Panc1 (cell line): ENCODE results near the gene PCCA. TPM values are rescaled to one million over a fixed set of nuclear protein-coding genes. Genes with fewer than 3 reads are reported as not detected.

Source experiments
- ATAC-seq: fragments of 200-7000 bp; cut with Tn5 transposase; 2 replicates; pipeline ENCODE4 v1.9.1; 2020; ENCODE audit warnings: mild to moderate bottlenecking, moderate library complexity
- BruUV-seq: library from RNA; stranded (reverse); fragments of 400-500 nt; replicated peaks from 2 replicates; lab custom pipeline; 2021; lab: Mats Ljungman, UMichigan
- CTCF ChIA-PET: fragments of 300-600 bp; sonication (Branson Sonifier 250); formaldehyde crosslinking; loops from one replicate; lab custom pipeline; 2022; ENCODE audit warnings: antibody characterized with exemption; lab: Charles Lee
- POLR2A ChIA-PET: fragments of 300-600 bp; sonication (Branson Sonifier 250); formaldehyde crosslinking; loops from one replicate; lab custom pipeline; 2022; ENCODE audit warnings: antibody characterized with exemption; lab: Charles Lee
- DNase-seq: peaks from one replicate; pipeline ENCODE4 v3.0.0-alpha.2; 2010; ENCODE audit warnings: low read depth, low spot score
- H3K27ac ChIP-seq: 2 replicates; pipeline ENCODE4 v1.5.1; 2011; ENCODE audit warnings: mild to moderate bottlenecking, low read length, inconsistent platforms
- H3K27me3 ChIP-seq: fragments of 200-500 bp; sonication (Bioruptor generic); 2 replicates; pipeline ENCODE4 v1.6.0; 2014; ENCODE audit warnings: low read length, inconsistent platforms; ENCODE audit not compliant: control insufficient read depth, insufficient read depth
- H3K36me3 ChIP-seq: fragments of 200-500 bp; sonication (Bioruptor generic); 2 replicates; pipeline ENCODE4 v1.5.1; 2014; ENCODE audit warnings: inconsistent platforms, mild to moderate bottlenecking, low read length, moderate library complexity; ENCODE audit not compliant: control insufficient read depth, insufficient read depth
- H3K4me1 ChIP-seq: 2 replicates; pipeline ENCODE4 v1.5.1; 2011; ENCODE audit warnings: inconsistent platforms, mild to moderate bottlenecking, low read length, moderate library complexity; ENCODE audit not compliant: control insufficient read depth, insufficient read depth
- H3K4me3 ChIP-seq, 2 experiments: 2 replicates each; pipeline ENCODE4 v1.5.1; 2011 to 2012; ENCODE audit warnings: low read depth in 2 of 2, low read length in 2 of 2, mild to moderate bottlenecking in 2 of 2, inconsistent platforms in 1 of 2, moderate library complexity in 1 of 2
- H3K9me3 ChIP-seq: fragments of 200-500 bp; sonication (Bioruptor generic); 2 replicates; pipeline ENCODE4 v1.5.1; 2014; ENCODE audit warnings: low read depth, mild to moderate bottlenecking, inconsistent platforms, low read length, moderate library complexity; ENCODE audit not compliant: control insufficient read depth, insufficient read depth
- CTCF ChIP-seq: fragments of 450-650 bp; IDR thresholded peaks from 2 replicates; pipeline ENCODE4 v1.5.1; 2017; ENCODE audit warnings: mild to moderate bottlenecking
- POLR2AphosphoS5 ChIP-seq: IDR thresholded peaks from 2 replicates; pipeline ENCODE4 v1.6.1; 2012; ENCODE audit warnings: mild to moderate bottlenecking, low read depth, low read length, moderate library complexity
- REST ChIP-seq, 2 experiments: IDR thresholded peaks; 2 replicates each; pipeline ENCODE4 v1.6.1; 2011 to 2012; ENCODE audit warnings: low read depth in 2 of 2, control low read depth in 1 of 2, low read length in 1 of 2, mild to moderate bottlenecking in 1 of 2, moderate library complexity in 1 of 2; ENCODE audit not compliant: insufficient read depth in 1 of 2
- SIN3A ChIP-seq: IDR thresholded peaks from 2 replicates; pipeline ENCODE4 v1.6.1; 2012; ENCODE audit warnings: low read depth, mild to moderate bottlenecking, low read length, moderate library complexity, borderline replicate concordance; ENCODE audit not compliant: insufficient read depth
- TCF7L2 ChIP-seq: IDR thresholded peaks from 2 replicates; pipeline ENCODE4 v1.6.1; 2011; ENCODE audit warnings: mild to moderate bottlenecking, low read depth, low read length, inconsistent platforms
- in situ Hi-C: cut with HindIII; loops from 2 replicates; pipeline ENCODE4 v1.10.0; 2016; ENCODE audit warnings: low sequenced_read_pairs, low pct_unique_long_range_greater_than_20kb
- intact Hi-C: fragments of 100-400 bp; cut with micrococcal nuclease; formaldehyde crosslinking; loops from one replicate; pipeline ENCODE4 v1.10.0; 2022; ENCODE audit not compliant: unreplicated experiment
- total RNA-seq: library from RNA; stranded (reverse); gene quantifications from one replicate; pipeline ENCODE4 v1.2.1, GENCODE V29; 2021; ENCODE audit not compliant: unreplicated experiment

Gene PCCA
- total RNA-seq, 1 experiment from 2014 or later: 14.7 TPM

- Histone ChIP-seq H3K4me1 (peaks cover 20% of the 10 kb centered on the region), H3K36me3 (no peaks in the 10 kb centered on the region), H3K9me3 (no peaks in the 10 kb centered on the region), H3K4me3 (no peak overlapping the region), H3K27me3 (no peaks in the 10 kb centered on the region), H3K27ac (no peak overlapping the region)
- BruUV-seq: no TSS peak
- intact Hi-C loops (no loop called here), in situ Hi-C loops (no loop called here)
- ChIA-PET POLR2A (no interaction called here), CTCF (no interaction called here)
- no peak for DNase-seq
- TF ChIP-seq TCF7L2: no peak
- TF ChIP-seq SIN3A: no peak
- no peak for TF ChIP-seq CTCF
- no peak for TF ChIP-seq POLR2AphosphoS5
- no peak for TF ChIP-seq REST (IDR thresholded peaks at IDR 0.05; ENCODE audit: insufficient read depth in 1 of 2, low read depth in 2 of 2, low read length in 1 of 2)
- ATAC-seq: no peak
Observed at GRCh38 chr13:100102042-100102441, 13.1 kb downstream of the PCCA start.

GRCh38 chr13:100106005-100106404, 17.1 kb downstream of the PCCA start:
- Histone ChIP-seq H3K4me1 (0 out of 2 replicates have a peak, but pooled peaks cover 5% of the 10 kb centered on the region), H3K4me3 (no peak overlapping the region), H3K27me3 (no peaks in the 10 kb centered on the region), H3K36me3 (no peaks in the 10 kb centered on the region), H3K9me3 (no peaks in the 10 kb centered on the region), H3K27ac (no peak overlapping the region)
- TF ChIP-seq SIN3A (no peak), CTCF (no peak), POLR2AphosphoS5 (no peak), REST (IDR thresholded peaks at IDR 0.05; ENCODE audit: insufficient read depth in 1 of 2, low read depth in 2 of 2, low read length in 1 of 2) (no peak), TCF7L2 (no peak)
- ChIA-PET CTCF (no interaction called here), POLR2A (no interaction called here)
- BruUV-seq: no TSS peak
- DNase-seq (no peak), ATAC-seq (no peak)
- in situ Hi-C loops (no loop called here), intact Hi-C loops (no loop called here)
